Natural killer cell (primary cell): ENCODE results near the gene ILKAP. TPM values are rescaled to one million over a fixed set of nuclear protein-coding genes. Genes with fewer than 3 reads are reported as not detected.

Experiments used
- ATAC-seq, 3 donors: fragments of 150-1000 bp in 2 of 3; fragments of 200-7000 bp in 1 of 3; cut with Tn5 transposase; 1 replicate in 1 of 3; 2 replicates in 2 of 3; pipeline ENCODE4 v1.10.0; 2021; ENCODE audit warnings: mild to moderate bottlenecking in 2 of 3, moderate library complexity in 2 of 3
- DNase-seq, 2 donors: peaks; one replicate each; pipeline versions ENCODE4 v3.0.0 to v3.0.0-alpha.2; 2013 to 2021; ENCODE audit warnings: mixed read lengths in 1 of 2
- H3K27ac ChIP-seq: one replicate; pipeline ENCODE4 v1.5.1; 2013; ENCODE audit warnings: mild to moderate bottlenecking, low read length
- H3K27me3 ChIP-seq: one replicate; pipeline ENCODE4 v1.6.1; 2013; ENCODE audit warnings: low read length; ENCODE audit not compliant: control insufficient read depth, insufficient read depth
- H3K36me3 ChIP-seq: one replicate; pipeline ENCODE4 v1.6.1; 2013; ENCODE audit warnings: low read length; ENCODE audit not compliant: control insufficient read depth, insufficient read depth
- H3K4me1 ChIP-seq: one replicate; pipeline ENCODE4 v1.6.1; 2013; ENCODE audit warnings: low read length; ENCODE audit not compliant: control insufficient read depth, insufficient read depth
- H3K4me3 ChIP-seq: one replicate; pipeline ENCODE4 v1.5.1; 2013; ENCODE audit warnings: low read length
- H3K9me3 ChIP-seq: one replicate; pipeline ENCODE4 v1.6.1; 2013; ENCODE audit warnings: low read length; ENCODE audit not compliant: control insufficient read depth, insufficient read depth
- H3K27ac Mint-ChIP-seq, 2 donors: one replicate each; pipeline ENCODE4 v1.8.0; 2022; ENCODE audit warnings: mild to moderate bottlenecking in 2 of 2, mixed read lengths in 2 of 2, moderate library complexity in 1 of 2
- H3K27me3 Mint-ChIP-seq, 2 donors: one replicate each; pipeline ENCODE4 v1.8.0; 2022; ENCODE audit warnings: low read depth in 2 of 2, mixed read lengths in 2 of 2
- H3K36me3 Mint-ChIP-seq: one replicate; pipeline ENCODE4 v1.8.0; 2022; ENCODE audit warnings: mixed read lengths
- H3K4me1 Mint-ChIP-seq, 2 donors: one replicate each; pipeline ENCODE4 v1.8.0; 2022; ENCODE audit warnings: mixed read lengths in 2 of 2
- H3K4me3 Mint-ChIP-seq: one replicate; pipeline ENCODE4 v1.8.0; 2022; ENCODE audit warnings: mild to moderate bottlenecking, moderate library complexity, mixed read lengths
- H3K9me3 Mint-ChIP-seq, 2 donors: one replicate each; pipeline ENCODE4 v1.8.0; 2022; ENCODE audit warnings: mixed read lengths in 2 of 2
- CTCF ChIP-seq: fragments of 200-600 bp; IDR thresholded peaks from one replicate; pipeline ENCODE4 v1.8.0; 2022; ENCODE audit warnings: antibody characterized with exemption
- WGBS: methylation state at CpG from one replicate; pipeline ENCODE4 v1.1.7; 2013; ENCODE audit warnings: missing lambda C conversion rate; ENCODE audit not compliant: insufficient coverage; 5-methylcytosine and 5-hydroxymethylcytosine counted together
- intact Hi-C: fragments of 100-400 bp; cut with micrococcal nuclease; formaldehyde crosslinking; loops from one replicate; pipeline ENCODE4 v1.14.2; 2022
- total RNA-seq, 4 donors: library from RNA; stranded (reverse); fragments of 120-200 nt in 1 of 4; gene quantifications; one replicate each; pipeline versions ENCODE4 v1.2.3 to v1.2.4, GENCODE V29; 2013 to 2022

ILKAP gene
- total RNA-seq, 3 donors from 2014 or later (not counting 1 experiment from before 2014, with no cell fraction given), result 146 to 200 (median 183) TPM

GRCh38 chr2:238126775-238127164, 76.7 kb downstream of the ILKAP start:
- Mint-ChIP-seq H3K36me3 (no peaks in the 10 kb centered on the region), H3K27ac (no peak overlapping the region), H3K27me3 (no peaks in the 10 kb centered on the region), H3K4me1 (no peaks in the 10 kb centered on the region), H3K4me3 (no peak overlapping the region), H3K9me3 (no peaks in the 10 kb centered on the region)
- intact Hi-C loops, result no loop called here
- TF ChIP-seq CTCF, result no peak
- Histone ChIP-seq H3K4me1 (peaks cover 5% of the 10 kb centered on the region), H3K27ac (no peak overlapping the region), H3K27me3 (no peaks in the 10 kb centered on the region), H3K9me3 (no peaks in the 10 kb centered on the region), H3K4me3 (no peak overlapping the region), H3K36me3 (no peaks in the 10 kb centered on the region)
- DNase-seq (no peak), ATAC-seq (no peak)
- 100% methylated on average over 2 of the region's 2 CpGs for WGBS

GRCh38 chr2:238126338-238126737, 77.2 kb downstream of the ILKAP start:
- Mint-ChIP-seq H3K4me3 (no peak overlapping the region), H3K4me1 (no peaks in the 10 kb centered on the region)
- intact Hi-C loops, result no loop called here

GRCh38 chr2:238125127-238125885, 78.2 kb downstream of the ILKAP start:
- Mint-ChIP-seq H3K27ac (no peak overlapping the region), H3K27me3 (no peaks in the 10 kb centered on the region), H3K9me3 (no peaks in the 10 kb centered on the region), H3K36me3 (no peaks in the 10 kb centered on the region), H3K4me1 (no peaks in the 10 kb centered on the region), H3K4me3 (no peak overlapping the region)
- DNase-seq, result no peak
- H3K36me3 ChIP-seq, result no peaks in the 10 kb centered on the region
- no peak overlapping the region for H3K4me3 ChIP-seq
- H3K27ac ChIP-seq, result no peak overlapping the region
- ATAC-seq, result no peak
- no peaks in the 10 kb centered on the region for H3K27me3 ChIP-seq
- WGBS, result 91% methylated on average over 20 of the region's 20 CpGs
- intact Hi-C loops, result no loop called here
- peaks cover 5% of the 10 kb centered on the region for H3K4me1 ChIP-seq
- TF ChIP-seq CTCF, result no peak
- no peaks in the 10 kb centered on the region for H3K9me3 ChIP-seq

More at GRCh38 chr2:238126338-238126737, 77.2 kb downstream of the ILKAP start:
- no peak for DNase-seq
- Mint-ChIP-seq H3K27me3 (no peaks in the 10 kb centered on the region), H3K9me3 (no peaks in the 10 kb centered on the region), H3K27ac (no peak overlapping the region), H3K36me3 (no peaks in the 10 kb centered on the region)
- no peaks in the 10 kb centered on the region for H3K27me3 ChIP-seq
- ATAC-seq, result no peak
- H3K27ac ChIP-seq, result no peak overlapping the region
- 98% methylated on average over 2 of the region's 2 CpGs for WGBS
- H3K9me3 ChIP-seq, result no peaks in the 10 kb centered on the region
- TF ChIP-seq CTCF, result no peak
- no peak overlapping the region for H3K4me3 ChIP-seq
- H3K36me3 ChIP-seq, result no peaks in the 10 kb centered on the region
- peaks cover 5% of the 10 kb centered on the region for H3K4me1 ChIP-seq
